Measurements from ENCODE around the gene GOLGA7B.
"Not testable (repeated sequence)": the region's sequence is repeated elsewhere in the genome, so short reads cannot be mapped to it uniquely, and the experiment has no call there.

The GOLGA7B gene

GRCh38 chr10:97831259-97831658 lies 18.4 kb upstream of the GOLGA7B start:
- DNase-seq (ENCODE audit: low read depth in 2 of 2) = no peak

GRCh38 chr10:97836446-97836845 lies 13.2 kb upstream of the GOLGA7B start:
- DNase-seq (ENCODE audit: low read depth in 2 of 2) = no peak

- DNase-seq (ENCODE audit: low read depth in 2 of 2) = no peak
Observed at GRCh38 chr10:97838091-97838490, 11.6 kb upstream of the GOLGA7B start.

- not testable (repeated sequence) for DNase-seq (ENCODE audit: low read depth in 2 of 2)
Observed at GRCh38 chr10:97841166-97841565, 8.5 kb upstream of the GOLGA7B start.

- DNase-seq (ENCODE audit: low read depth in 2 of 2) = not testable (repeated sequence)
Observed at GRCh38 chr10:97842114-97842513, 7.5 kb upstream of the GOLGA7B start.

- no peak for DNase-seq (ENCODE audit: low read depth in 2 of 2)
Observed at GRCh38 chr10:97842656-97843280, 6.9 kb upstream of the GOLGA7B start.

DNA sequence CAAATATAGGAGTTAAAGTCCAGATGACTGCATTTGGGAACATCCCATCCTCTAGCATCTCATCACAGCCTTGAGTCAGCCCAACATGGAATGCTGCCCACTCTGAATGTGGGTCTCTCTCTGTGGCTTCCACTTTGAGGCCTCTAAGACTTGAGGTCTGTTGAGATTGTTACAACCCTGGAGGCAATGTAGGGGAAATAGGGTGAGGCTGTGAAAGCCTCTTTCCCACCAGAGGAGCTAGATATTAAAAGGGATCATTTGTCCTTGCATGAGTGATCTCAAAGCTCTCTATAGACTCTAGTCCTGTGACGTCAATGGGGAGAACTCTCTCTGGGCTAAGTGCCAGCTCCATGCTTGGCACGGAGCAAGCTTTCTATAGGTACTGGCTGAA lies 6.4 kb upstream of the GOLGA7B start:
- DNase-seq (ENCODE audit: low read depth in 2 of 2) = no peak

DNA sequence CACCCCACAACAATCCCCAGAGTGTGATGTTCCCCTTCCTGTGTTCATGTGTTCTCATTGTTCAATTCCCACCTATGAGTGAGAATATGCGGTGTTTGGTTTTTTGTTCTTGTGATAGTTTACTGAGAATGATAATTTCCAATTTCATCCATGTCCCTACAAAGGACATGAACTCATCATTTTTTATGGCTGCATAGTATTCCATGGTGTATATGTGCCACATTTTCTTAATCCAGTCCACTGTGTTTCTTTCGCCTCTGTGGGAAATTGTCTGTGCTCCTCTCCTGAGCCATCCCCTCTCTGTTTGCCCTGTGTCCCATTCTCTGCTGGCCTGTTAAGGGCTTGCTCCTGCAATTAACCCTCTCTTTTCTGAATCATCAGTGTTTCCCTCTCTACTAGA lies 5.7 kb upstream of the GOLGA7B start:
- not testable (repeated sequence) for DNase-seq (ENCODE audit: low read depth in 2 of 2)

DNA sequence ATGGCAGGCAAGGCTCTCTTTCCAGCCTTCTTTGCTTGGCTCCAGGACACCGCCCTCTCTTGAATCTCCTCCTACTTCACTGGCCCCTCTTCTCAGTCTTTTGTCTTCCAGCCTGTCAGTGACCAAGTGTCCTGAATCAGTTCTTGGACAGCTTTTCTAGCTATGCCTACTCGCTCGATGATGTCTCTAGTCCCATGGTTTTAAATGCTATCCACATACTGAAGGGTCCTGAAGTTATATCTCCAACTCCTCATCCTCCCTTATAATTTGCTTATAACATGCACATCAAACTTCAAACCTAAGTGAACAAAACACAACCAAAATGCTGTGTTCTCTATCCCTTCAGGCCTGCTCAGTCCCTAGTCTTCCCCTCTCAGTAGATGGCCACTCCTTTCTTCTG lies 5.0 kb upstream of the GOLGA7B start:
- no peak for DNase-seq (ENCODE audit: low read depth in 2 of 2)

DNA sequence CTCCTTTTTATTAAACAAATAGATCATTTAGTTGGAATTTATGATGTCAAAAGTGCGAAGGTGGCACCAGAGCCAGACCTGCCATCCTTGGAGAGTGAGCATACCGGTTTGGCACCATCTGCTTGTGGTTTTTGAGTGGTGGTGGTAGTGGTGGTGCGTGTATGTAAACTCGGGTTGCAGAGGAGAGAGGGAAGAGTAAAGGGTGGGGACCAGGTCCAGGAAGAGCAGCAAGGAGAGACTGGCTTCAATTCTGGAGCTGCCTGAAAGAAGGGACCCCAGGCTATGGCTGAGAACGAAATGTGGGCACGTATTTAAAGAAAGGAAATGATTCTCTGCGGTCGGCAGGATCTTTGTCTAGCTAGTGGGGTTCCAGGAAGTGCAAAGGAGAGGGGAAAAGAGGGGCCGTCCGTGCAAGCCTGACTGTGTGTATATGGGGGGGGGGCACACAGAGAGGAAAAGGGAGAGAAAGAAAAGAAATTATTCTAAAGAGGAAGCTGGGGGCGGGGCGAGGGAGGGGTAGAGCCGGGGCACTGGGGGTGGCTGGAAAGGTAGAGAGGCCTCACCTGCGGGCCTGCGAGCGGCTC lies 448 bp upstream of the GOLGA7B start:
- no peak for DNase-seq (ENCODE audit: low read depth in 2 of 2)

DNA sequence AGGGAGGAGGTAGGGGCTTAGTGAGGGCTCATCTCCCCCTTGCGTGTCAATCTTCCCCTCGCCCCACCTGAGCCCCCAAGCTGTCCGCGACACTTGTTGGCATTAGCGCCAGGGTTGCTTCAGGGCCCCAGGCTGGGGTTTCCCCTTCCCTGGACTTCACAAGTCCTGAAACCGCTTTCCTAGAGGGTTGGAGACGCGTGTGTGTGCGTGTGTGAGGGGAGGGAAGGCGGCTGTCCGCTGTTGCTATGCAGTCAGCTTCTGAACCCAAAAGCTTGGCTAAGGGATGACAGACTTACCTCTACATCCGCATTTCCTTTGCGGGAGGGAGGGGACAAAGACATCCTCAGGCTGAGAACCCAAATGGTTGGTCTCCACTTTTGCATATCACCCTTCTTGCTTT lies 803 bp downstream of the GOLGA7B start:
- DNase-seq (ENCODE audit: low read depth in 2 of 2) = no peak

DNA sequence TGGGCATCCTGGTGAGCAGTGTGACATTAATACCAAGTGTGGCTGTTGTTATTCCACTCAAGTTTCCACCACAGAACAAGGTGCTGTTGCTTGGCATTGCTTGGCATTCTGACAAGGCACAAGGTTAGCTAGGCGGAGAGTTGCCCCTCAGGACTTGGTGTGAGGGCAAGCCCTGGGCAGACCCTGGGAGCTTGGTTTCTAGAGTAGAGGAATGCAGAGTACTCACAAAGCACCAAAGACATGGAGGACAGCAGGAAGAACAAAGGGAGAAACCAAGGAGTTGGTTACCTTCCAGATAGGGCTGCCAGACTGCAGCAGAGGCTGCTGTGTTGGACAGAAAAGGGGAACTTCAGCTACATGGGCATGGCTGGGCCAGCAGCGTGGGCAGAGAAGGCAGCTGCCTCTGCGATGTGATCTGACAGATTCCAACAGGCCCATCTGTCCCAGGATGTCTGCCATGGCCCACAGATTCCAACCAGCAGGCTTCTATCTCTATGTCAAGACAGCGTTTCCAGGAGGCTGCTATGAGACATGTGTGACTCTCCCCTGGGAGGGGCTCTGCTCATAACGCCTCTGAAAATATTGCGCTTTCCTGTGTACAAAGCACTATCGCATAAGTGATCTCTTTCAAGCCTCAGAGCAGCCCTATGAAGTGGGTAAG lies 1.8 kb downstream of the GOLGA7B start:
- DNase-seq (ENCODE audit: low read depth in 2 of 2) = no peak

GRCh38 chr10:97852277-97852676 lies 2.6 kb downstream of the GOLGA7B start:
- no peak for DNase-seq (ENCODE audit: low read depth in 2 of 2)

DNA sequence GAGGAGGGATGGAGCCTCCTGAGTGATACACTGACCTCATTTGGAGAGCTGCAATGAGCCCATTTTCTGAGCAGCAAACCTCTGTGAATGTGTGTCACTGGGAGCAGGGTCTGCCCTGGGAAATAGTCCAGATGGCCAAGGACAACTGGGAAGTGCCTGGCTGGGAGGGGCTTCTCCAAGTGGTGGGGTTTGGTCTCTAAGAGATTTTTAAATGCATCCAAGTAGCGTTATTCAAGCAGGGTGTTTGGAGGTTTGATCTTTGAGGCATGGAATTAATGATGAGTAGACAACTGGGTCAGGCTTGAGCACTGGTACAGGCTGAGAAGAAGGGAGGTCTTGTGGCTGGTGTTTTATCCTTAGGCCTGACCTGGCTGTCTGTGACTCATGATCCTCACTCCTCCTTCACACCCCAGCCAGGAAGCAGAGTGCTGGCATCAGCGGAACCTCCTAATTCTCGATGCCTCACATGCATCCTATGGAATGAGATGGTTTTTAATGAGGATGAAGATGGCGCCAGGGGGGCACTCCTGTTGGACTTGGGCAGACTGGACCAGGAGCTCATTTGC lies 3.3 kb downstream of the GOLGA7B start:
- no peak for DNase-seq (ENCODE audit: low read depth in 2 of 2)

- no peak for DNase-seq (ENCODE audit: low read depth in 2 of 2)
Observed at GRCh38 chr10:97854743-97855142, 5.1 kb downstream of the GOLGA7B start.

- no peak for DNase-seq (ENCODE audit: low read depth in 2 of 2)
Observed at GRCh38 chr10:97858001-97858439, 8.4 kb downstream of the GOLGA7B start.

DNA sequence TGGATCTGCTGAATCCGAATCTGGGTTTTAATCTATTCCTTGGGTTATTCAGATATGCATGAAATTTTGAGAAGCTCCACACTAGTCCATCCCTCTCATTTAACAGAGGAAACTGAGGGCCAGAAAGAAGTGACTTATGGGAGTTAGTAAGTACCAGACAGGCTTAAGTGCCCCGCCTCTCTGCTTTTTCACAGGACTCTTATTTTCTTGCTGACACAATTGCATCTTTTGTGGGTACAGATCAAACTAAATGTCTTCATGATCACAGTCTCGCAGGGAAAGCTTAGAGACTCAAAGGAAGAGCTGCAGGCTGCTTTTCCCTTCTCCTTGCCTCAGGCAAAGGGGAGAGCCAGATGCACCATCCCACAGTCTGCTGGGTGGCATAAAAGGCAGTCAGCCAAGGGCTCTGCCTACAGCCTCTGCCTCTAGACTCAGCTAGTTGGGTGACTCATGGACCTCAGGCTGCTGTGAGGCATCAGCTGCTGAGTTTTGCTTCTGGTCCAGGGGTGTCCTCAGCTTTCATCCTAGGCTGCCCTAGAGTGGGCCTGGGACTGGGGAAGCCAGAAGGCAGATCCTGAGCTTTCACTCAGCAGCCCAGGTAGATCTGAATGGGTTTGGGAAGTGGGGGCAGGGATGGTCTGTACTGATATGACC lies 11.6 kb downstream of the GOLGA7B start:
- no peak for DNase-seq (ENCODE audit: low read depth in 2 of 2)

DNA sequence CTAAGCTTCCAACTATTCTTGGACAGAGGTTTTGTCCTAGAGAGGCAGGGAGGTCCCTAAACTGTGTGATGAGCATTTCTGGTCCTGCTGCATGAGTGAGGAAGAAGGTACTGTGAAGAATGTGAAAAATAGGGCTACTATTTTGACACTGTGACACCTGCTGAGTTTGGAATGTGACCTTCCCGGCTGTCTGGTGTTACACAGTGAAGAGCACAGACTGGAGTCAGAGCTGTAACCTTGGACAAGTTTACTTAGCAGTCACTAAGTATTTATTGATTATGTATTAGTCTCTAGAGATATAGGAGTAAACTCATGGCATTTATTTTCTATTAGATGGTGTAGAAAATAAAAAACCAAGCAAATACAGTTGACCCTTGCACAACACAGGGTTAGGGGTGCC lies 12.3 kb downstream of the GOLGA7B start:
- no peak for DNase-seq (ENCODE audit: low read depth in 2 of 2)

- no peak for DNase-seq (ENCODE audit: low read depth in 2 of 2)
Observed at GRCh38 chr10:97863808-97864207, 14.2 kb downstream of the GOLGA7B start.

DNA sequence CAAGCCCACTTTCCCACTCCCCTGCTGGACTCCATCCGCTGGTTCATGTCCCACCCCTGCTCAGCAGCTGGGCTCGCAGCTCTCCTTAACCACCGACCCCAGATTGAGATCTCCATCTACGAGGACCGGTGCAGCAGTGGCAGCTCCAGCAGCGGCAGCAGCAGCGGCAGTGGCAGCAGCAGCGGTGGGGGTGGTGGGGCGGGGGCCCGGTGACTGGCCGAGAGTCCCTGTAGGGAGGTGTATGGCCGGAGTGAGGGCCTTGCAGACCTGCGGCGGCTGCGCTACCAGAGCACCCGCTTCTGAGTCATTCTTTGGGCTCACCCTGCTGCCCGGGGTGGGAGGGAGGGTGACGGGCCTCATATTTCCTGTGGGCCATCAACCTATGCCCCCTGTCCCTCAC lies 15.8 kb downstream of the GOLGA7B start:
- no peak for DNase-seq (ENCODE audit: low read depth in 2 of 2)

- no peak for DNase-seq (ENCODE audit: low read depth in 2 of 2)
Observed at GRCh38 chr10:97866524-97867219, 17.0 kb downstream of the GOLGA7B start.

Data from stimulated activated CD8-positive, alpha-beta memory T cell treated with anti-CD3 and anti-CD28 coated beads, Interleukin-7, amount 100 ng/mL, for 1 hour (primary cell).